Gastrocnemius medialis (tissue), 4 donors: ENCODE results near the gene PXDN.

Experiments
- CTCF ChIP-seq, 5 experiments: fragments of 450-650 bp in 3 of 5; fragments of 200-600 bp in 2 of 5; sonication (generic) in 2 of 5; IDR thresholded peaks in 4 of 5; conservative IDR thresholded peaks in 1 of 5; 1 replicate in 4 of 5; 2 replicates in 1 of 5; pipeline ENCODE4 v1.5.1; 2016 to 2019; ENCODE audit warnings: antibody characterized with exemption in 5 of 5, mild to moderate bottlenecking in 3 of 5, moderate library complexity in 3 of 5
- POLR2A ChIP-seq, 2 donors: fragments of 450-650 bp; IDR thresholded peaks; one replicate each; pipeline ENCODE4 v1.6.1; 2017; ENCODE audit warnings: antibody characterized with exemption in 2 of 2, mild to moderate bottlenecking in 2 of 2, moderate library complexity in 2 of 2

- no peak for TF ChIP-seq POLR2A (IDR thresholded peaks at IDR 0.05)
- TF ChIP-seq CTCF (IDR thresholded peaks at IDR 0.05 in 4 of 5, conservative IDR thresholded peaks at IDR 0.05 in 1 of 5): no peak
These were observed 125.3 kb downstream of the PXDN start for GRCh38 chr2:1618974-1619373.
